Frontal cortex (tissue), 4 donors: ENCODE results near the gene TGM5. TPM values are rescaled to one million over a fixed set of nuclear protein-coding genes. Genes with fewer than 3 reads are reported as not detected.
"Not testable (repeated sequence)": the region's sequence is repeated elsewhere in the genome, so short reads cannot be mapped to it uniquely, and the experiment has no call there.

Source experiments
- DNase-seq, 2 donors: peaks; one replicate each; pipeline ENCODE4 v3.0.0; 2012; ENCODE audit warnings: low spot score in 2 of 2
- FAIRE-seq: peaks from 2 replicates; lab custom pipeline; 2012; peaks lifted over from hg19 to GRCh38; lab: Jason Lieb, UNC
- total RNA-seq: library from RNA; depleted of rRNA; stranded (reverse); fragments of >200 nt; gene quantifications from one replicate; pipeline ENCODE4 v1.2.3, GENCODE V29; 2014
- donor health status: control.
- donor health status: control.
- donor health status: control.

The TGM5 gene
- total RNA-seq, 1 donor from 2014 or later, result not detected

- FAIRE-seq, result no peak
- no peak for DNase-seq
Observed at GRCh38 chr15:43276563-43277200, 10.0 kb upstream of the TGM5 start.

- DNase-seq, result no peak
- no peak for FAIRE-seq
Observed at GRCh38 chr15:43275740-43276562, 9.2 kb upstream of the TGM5 start.

GRCh38 chr15:43274136-43274535 lies 7.4 kb upstream of the TGM5 start:
- FAIRE-seq, result no peak
- DNase-seq, result no peak

- DNase-seq (no peak), FAIRE-seq (no peak)
Observed at GRCh38 chr15:43273243-43273642, 6.5 kb upstream of the TGM5 start.

GRCh38 chr15:43271908-43272307 lies 5.2 kb upstream of the TGM5 start:
- FAIRE-seq, DNase-seq: not testable (repeated sequence)

GRCh38 chr15:43270676-43271306 lies 4.1 kb upstream of the TGM5 start:
- no peak for DNase-seq
- FAIRE-seq, result no peak

GRCh38 chr15:43270113-43270665 lies 3.5 kb upstream of the TGM5 start:
- FAIRE-seq, result no peak
- no peak for DNase-seq

- DNase-seq (no peak), FAIRE-seq (no peak)
Observed at GRCh38 chr15:43268111-43269105, 1.7 kb upstream of the TGM5 start.

- no peak for FAIRE-seq
- DNase-seq, result no peak
Observed at GRCh38 chr15:43267439-43267838, 711 bp upstream of the TGM5 start.

- DNase-seq, result no peak
- FAIRE-seq, result no peak
Observed at GRCh38 chr15:43266386-43266785, 342 bp downstream of the TGM5 start.

GRCh38 chr15:43260011-43260615 lies 6.6 kb downstream of the TGM5 start:
- FAIRE-seq, result no peak
- DNase-seq, result no peak

- DNase-seq (no peak), FAIRE-seq (no peak)
Observed at GRCh38 chr15:43258781-43259180, 7.9 kb downstream of the TGM5 start.

- no peak for FAIRE-seq
- DNase-seq, result no peak
Observed at GRCh38 chr15:43256341-43256740, 10.4 kb downstream of the TGM5 start.

GRCh38 chr15:43255376-43255775 lies 11.4 kb downstream of the TGM5 start:
- no peak for DNase-seq
- no peak for FAIRE-seq

GRCh38 chr15:43253431-43254403 lies 13.0 kb downstream of the TGM5 start:
- no peak for DNase-seq
- FAIRE-seq, result no peak

GRCh38 chr15:43251871-43252250 lies 14.9 kb downstream of the TGM5 start:
- DNase-seq (no peak), FAIRE-seq (no peak)

- DNase-seq (no peak), FAIRE-seq (no peak)
Observed at GRCh38 chr15:43251185-43251870, 15.4 kb downstream of the TGM5 start.
